PC-9 (cell line): Measurements from ENCODE around the gene PTPRT.

ENCODE experiments used
- CTCF ChIP-seq: fragments of 200-600 bp; sonication (generic); conservative IDR thresholded peaks from 2 replicates; pipeline ENCODE4 v1.6.1; 2017; ENCODE audit warnings: mixed run types, antibody characterized with exemption, mild to moderate bottlenecking, moderate library complexity
- EZH2 ChIP-seq: fragments of 200-600 bp; sonication (generic); IDR thresholded peaks from 2 replicates; pipeline ENCODE4 v1.8.0; 2017; ENCODE audit warnings: antibody characterized with exemption, low read depth

DNA sequence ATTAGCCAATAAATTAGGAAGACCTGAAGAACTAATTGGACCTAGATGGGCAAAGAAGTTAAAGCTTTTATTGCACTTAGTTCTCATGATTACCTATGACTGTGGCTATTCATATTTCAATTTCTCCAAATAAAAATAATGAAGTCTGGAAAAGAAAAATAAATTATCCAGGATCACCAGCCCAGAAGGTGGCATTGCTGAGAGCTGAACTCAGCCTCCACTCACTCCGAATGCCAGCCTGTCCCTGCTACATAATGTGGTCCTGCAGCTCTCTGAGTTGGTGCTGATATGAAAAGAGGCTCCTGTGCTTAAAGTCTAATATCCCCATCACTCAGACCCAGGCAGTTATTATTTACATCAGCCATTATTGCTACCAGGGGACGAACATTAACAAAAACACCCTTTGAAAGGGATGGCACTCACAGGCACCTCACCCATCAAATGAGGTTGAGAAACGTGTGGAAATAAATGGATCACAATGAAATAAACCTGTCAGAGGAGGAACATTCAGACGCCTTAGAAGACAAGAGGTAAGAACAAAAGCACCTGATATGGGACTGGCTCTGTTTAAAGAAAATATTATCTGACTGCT is 921.8 kb downstream of the PTPRT start:
- TF ChIP-seq CTCF (no peak), EZH2 (no peak)
